Skin of body (tissue), 2 donors: Measurements from ENCODE around the gene SLC39A10. TPM values are rescaled to one million over a fixed set of nuclear protein-coding genes. Genes with fewer than 3 reads are reported as not detected.

ENCODE experiments used
- small RNA-seq: library from RNA; depleted of rRNA; stranded (forward); fragments of <200 nt; gene quantifications from one replicate; pipeline ENCODE3, GENCODE V24; 2014; ENCODE audit warnings: low replicate concordance
- total RNA-seq: library from RNA; depleted of rRNA; stranded (reverse); fragments of >200 nt; gene quantifications from one replicate; pipeline ENCODE4 v1.2.3, GENCODE V29; 2014

The SLC39A10 gene
- total RNA-seq, 1 donor from 2014 or later = 49.0 TPM

Small RNA genes lying within 50 kb of the gene (small RNA-seq; reads per million reads assigned to genes)
- gene RNU6-915P = not detected
